GM18499 (cell line): ENCODE measurements around the gene SLC35F1.

Experiments
- ATAC-seq: cut with Tn5 transposase; IDR thresholded peaks from one replicate; pipeline ENCODE4 v1.9.1; 2021; ENCODE audit warnings: moderate number of reproducible peaks; ENCODE audit not compliant: insufficient read depth, unreplicated experiment

The SLC35F1 gene

DNA sequence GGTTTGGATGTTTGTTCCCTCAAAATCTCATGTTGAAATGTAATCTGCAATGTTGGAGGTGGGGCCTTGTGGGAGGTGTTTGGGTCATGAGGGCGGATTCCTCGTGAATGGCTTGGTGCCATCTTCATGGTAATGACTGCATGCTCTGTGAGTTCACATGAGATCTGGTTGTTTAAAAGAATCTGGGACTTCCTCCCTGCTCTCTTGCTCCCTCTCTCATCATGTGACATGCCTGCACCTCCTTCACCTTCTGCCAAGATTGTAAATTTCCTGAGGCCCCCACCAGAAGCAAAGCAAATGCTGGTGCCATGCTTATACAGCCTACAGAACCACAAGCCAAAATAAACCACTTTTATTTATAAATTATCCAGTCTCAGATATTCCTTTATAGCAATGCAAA is 390.8 kb downstream of the SLC35F1 start:
- ATAC-seq: no peak

- ATAC-seq: no peak
Observed at GRCh38 chr6:118298476-118299427, 391.7 kb downstream of the SLC35F1 start.

DNA sequence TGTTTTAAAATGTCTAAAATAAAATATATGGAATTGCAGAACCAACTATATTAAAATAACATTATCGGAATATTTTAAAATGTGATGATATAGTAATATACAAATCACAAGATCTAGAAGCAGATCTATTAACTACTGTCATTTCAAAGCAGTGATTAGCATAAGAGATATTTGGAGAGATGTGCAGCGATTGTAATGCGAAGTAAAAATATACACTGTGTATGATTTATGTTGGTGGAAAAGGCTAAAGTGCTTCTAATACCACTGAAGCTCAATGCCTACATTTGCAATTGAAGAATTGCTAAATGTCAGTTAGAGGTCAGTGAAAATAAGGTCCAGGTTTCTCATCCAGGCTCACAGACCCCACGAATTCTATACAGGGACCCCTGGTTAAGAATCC is 392.4 kb downstream of the SLC35F1 start:
- no peak for ATAC-seq

GRCh38 chr6:118304321-118304720 is 397.3 kb downstream of the SLC35F1 start:
- no peak for ATAC-seq

DNA sequence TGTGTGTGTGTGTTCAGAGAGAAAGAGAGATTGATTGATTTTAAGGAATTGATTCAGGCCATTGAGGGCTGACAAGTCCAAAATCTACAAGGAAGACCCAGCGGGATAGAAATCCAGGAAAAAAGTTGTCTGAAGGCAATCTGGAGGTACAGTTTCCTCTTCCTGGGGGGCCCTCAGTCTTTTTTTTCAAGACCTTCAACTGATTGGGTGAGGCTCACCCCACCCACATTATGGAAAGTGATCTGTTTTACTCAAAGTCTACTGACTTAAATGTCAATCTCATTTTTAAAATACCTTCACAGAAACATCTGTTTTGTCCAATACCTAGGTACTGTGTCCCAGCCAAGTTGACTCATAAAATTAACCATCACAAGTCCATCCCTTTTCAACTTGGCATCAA is 398.0 kb downstream of the SLC35F1 start:
- ATAC-seq: no peak

- ATAC-seq: no peak
Observed at GRCh38 chr6:118306392-118307238, 399.6 kb downstream of the SLC35F1 start.

- no peak for ATAC-seq
Observed at GRCh38 chr6:118307581-118307980, 400.5 kb downstream of the SLC35F1 start.

- ATAC-seq: no peak
Observed at GRCh38 chr6:118309337-118310093, 402.5 kb downstream of the SLC35F1 start.

DNA sequence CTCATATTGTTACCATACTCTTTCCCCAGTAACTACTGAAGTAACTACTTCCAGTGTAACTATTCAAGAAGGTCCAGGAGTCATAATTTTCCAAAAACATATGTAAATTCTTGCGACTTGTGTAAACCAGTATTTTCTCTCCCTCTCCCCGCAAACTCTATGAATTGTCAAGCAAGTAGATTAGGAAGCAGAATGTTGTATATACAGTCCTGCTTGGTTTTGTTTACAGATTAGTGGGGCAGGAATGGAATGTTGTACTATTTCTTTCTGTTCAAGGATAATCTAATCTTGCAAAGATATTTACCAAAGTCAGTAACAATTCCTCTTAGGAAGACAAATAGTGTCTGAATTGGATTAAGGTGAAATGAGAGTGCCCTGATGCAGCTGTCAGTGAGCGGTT is 406.1 kb downstream of the SLC35F1 start:
- ATAC-seq: no peak

DNA sequence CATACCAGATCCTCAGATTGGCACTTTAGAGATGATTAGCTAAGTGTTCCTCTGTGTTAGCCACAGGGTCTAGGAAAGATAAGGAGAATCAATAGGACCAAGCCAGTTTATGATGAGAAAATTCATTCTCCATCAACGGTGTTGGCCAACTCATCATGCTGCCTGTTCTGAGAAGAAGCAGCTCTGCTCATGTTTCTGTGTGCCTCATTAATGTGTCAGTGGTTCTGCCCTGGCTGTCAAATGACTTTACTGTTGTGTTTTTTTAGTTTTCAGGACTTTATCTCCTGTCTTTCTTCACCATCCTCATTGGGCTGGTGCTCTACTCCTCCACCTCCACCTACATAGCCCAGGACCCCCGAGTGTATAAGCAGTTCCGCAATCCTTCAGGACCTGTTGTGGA is 406.7 kb downstream of the SLC35F1 start:
- no peak for ATAC-seq

- ATAC-seq: no peak
Observed at GRCh38 chr6:118316796-118317384, 409.8 kb downstream of the SLC35F1 start.

GRCh38 chr6:118317581-118318563 is 410.8 kb downstream of the SLC35F1 start:
- no peak for ATAC-seq

DNA sequence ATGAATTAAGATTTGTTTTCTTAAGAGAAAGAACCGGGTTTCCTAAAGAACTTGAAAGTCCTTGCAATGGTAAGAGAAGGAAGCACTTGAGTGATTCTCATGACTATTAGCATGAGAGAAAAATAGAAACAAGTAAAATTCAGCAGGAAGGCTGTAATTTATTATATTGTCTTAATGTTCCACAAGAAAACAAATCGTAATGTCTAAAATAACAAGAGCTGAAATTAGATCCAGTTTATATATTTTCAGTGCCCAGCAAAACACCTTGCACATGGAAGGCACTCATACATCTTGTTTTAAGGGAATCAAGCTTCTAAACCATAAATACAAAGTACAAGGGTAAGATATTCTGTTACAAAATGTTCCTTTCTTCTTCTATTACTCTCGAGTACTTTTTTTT is 411.6 kb downstream of the SLC35F1 start:
- no peak for ATAC-seq

GRCh38 chr6:118319416-118319815 is 412.4 kb downstream of the SLC35F1 start:
- no peak for ATAC-seq

DNA sequence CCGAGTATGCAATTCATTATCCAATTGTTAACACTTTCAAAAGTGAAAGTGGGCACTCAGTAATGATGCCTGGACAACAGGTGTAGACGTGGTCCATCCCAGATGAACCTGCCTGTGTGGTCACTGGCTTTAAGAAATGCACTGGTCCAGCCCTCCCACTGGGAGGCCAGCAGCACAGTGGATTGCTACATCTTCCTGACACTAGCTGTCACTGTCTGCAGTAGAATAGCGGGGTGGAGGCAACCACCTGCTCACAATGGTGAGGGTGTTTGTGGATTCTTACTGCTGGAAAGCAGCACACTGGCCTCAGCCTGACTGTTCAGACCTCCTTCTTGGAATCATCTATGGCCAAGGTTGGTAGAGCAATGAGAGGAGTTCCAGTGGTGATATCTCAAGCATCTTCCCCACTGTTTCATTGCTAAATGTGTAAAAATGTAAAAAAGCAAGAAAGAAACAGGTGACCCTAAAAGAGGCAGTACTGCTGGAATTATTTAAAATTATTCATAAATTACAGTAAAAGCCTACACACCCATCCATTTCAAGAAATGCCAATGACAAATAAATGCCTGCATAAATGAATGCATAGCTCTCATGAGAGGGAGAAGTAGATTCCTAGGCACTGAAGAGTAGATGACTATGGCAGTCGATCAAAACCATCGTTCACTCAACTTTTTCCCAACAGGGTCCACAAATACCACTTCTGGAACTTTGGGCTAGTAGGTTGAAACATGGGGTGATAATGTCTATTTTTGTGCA is 413.0 kb downstream of the SLC35F1 start:
- no peak for ATAC-seq

GRCh38 chr6:118320652-118321051 is 413.6 kb downstream of the SLC35F1 start:
- no peak for ATAC-seq

DNA sequence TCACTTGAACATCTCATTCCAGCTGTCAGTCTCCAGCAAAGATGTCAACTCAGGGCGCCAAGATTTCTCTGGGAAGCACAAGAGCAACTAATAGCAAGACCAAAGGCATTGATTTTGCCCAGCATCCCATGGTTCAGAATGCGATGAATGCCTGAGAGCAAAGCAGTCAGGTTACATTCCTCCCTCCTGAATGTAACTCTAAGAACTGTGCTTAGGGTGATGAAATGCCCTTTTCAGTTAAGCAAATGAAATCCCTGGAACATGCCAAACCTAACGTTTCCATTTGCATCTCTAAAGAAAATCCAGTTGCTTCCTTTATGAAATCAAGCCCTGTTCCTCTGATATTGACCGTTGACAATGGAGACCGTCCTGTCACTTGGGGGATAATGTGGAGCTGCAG is 417.1 kb downstream of the SLC35F1 start:
- ATAC-seq: no peak

GRCh38 chr6:118325220-118325860 is 418.3 kb downstream of the SLC35F1 start:
- no peak for ATAC-seq
